ENCODE measurements around the gene EMILIN1. TPM values are rescaled to one million over a fixed set of nuclear protein-coding genes. Genes with fewer than 3 reads are reported as not detected.

The EMILIN1 gene
- total RNA-seq, 1 donor from 2014 or later: 7.4 TPM

- H3K27me3 ChIP-seq (ENCODE audit: control insufficient read depth, insufficient read depth, low read length): no peaks in the 10 kb centered on the region
- no peak for TF ChIP-seq CTCF (IDR thresholded peaks at IDR 0.05; ENCODE audit: insufficient read depth, low read length, poor library complexity, severe bottlenecking)
- no peak for DNase-seq (ENCODE audit: low read depth)
- H3K4me3 ChIP-seq (ENCODE audit: low read depth, low read length): no peak overlapping the region
- H3K36me3 ChIP-seq (ENCODE audit: control insufficient read depth, insufficient read depth, low read length): no peaks in the 10 kb centered on the region
Observed at GRCh38 chr2:27088634-27089033, 10.2 kb downstream of the EMILIN1 start.

GRCh38 chr2:27089111-27089954 lies 10.9 kb downstream of the EMILIN1 start:
- no peaks in the 10 kb centered on the region for H3K27me3 ChIP-seq (ENCODE audit: control insufficient read depth, insufficient read depth, low read length)
- no peaks in the 10 kb centered on the region for H3K36me3 ChIP-seq (ENCODE audit: control insufficient read depth, insufficient read depth, low read length)
- H3K4me3 ChIP-seq (ENCODE audit: low read depth, low read length): no peak overlapping the region
- no peak for DNase-seq (ENCODE audit: low read depth)
- no peak for TF ChIP-seq CTCF (IDR thresholded peaks at IDR 0.05; ENCODE audit: insufficient read depth, low read length, poor library complexity, severe bottlenecking)

- DNase-seq (ENCODE audit: low read depth): no peak
- no peaks in the 10 kb centered on the region for H3K27me3 ChIP-seq (ENCODE audit: control insufficient read depth, insufficient read depth, low read length)
- no peaks in the 10 kb centered on the region for H3K36me3 ChIP-seq (ENCODE audit: control insufficient read depth, insufficient read depth, low read length)
- TF ChIP-seq CTCF (IDR thresholded peaks at IDR 0.05; ENCODE audit: insufficient read depth, low read length, poor library complexity, severe bottlenecking): no peak
- H3K4me3 ChIP-seq (ENCODE audit: low read depth, low read length): no peak overlapping the region
Observed at GRCh38 chr2:27091746-27092695, 13.6 kb downstream of the EMILIN1 start.

GRCh38 chr2:27092696-27093429 lies 14.4 kb downstream of the EMILIN1 start:
- H3K4me3 ChIP-seq (ENCODE audit: low read depth, low read length): no peak overlapping the region
- H3K36me3 ChIP-seq (ENCODE audit: control insufficient read depth, insufficient read depth, low read length): no peaks in the 10 kb centered on the region
- no peak for DNase-seq (ENCODE audit: low read depth)
- TF ChIP-seq CTCF (IDR thresholded peaks at IDR 0.05; ENCODE audit: insufficient read depth, low read length, poor library complexity, severe bottlenecking): no peak
- no peaks in the 10 kb centered on the region for H3K27me3 ChIP-seq (ENCODE audit: control insufficient read depth, insufficient read depth, low read length)

- DNase-seq (ENCODE audit: low read depth): no peak
- Histone ChIP-seq H3K36me3 (ENCODE audit: control insufficient read depth, insufficient read depth, low read length) (no peaks in the 10 kb centered on the region), H3K4me3 (ENCODE audit: low read depth, low read length) (no peak overlapping the region), H3K27me3 (ENCODE audit: control insufficient read depth, insufficient read depth, low read length) (no peaks in the 10 kb centered on the region)
- no peak for TF ChIP-seq CTCF (IDR thresholded peaks at IDR 0.05; ENCODE audit: insufficient read depth, low read length, poor library complexity, severe bottlenecking)
Observed at GRCh38 chr2:27093430-27094352, 15.3 kb downstream of the EMILIN1 start.
